OCI-LY1 (cell line): ENCODE measurements around the gene ANK3.

Source experiments
- CTCF ChIP-seq: fragments of 200-600 bp; sonication (generic), shearing (Covaris generic); IDR thresholded peaks from 2 replicates; pipeline ENCODE4 v1.5.1; 2017; ENCODE audit warnings: mild to moderate bottlenecking, antibody characterized with exemption, low read length, moderate library complexity, mixed read lengths
- EZH2 ChIP-seq: fragments of 200-600 bp; sonication (generic), shearing (Covaris generic); IDR thresholded peaks from 2 replicates; pipeline ENCODE4 v1.8.0; 2017; ENCODE audit warnings: borderline replicate concordance, mixed run types, mild to moderate bottlenecking, antibody characterized with exemption, low read length, moderate library complexity, mixed read lengths

GRCh38 chr10:60298408-60299389 is 91.0 kb downstream of the ANK3 start:
- no peak for TF ChIP-seq CTCF
- TF ChIP-seq EZH2: no peak
